Neural progenitor cell (in vitro differentiated cells): Measurements from ENCODE around the gene PMEPA1. TPM values are rescaled to one million over a fixed set of nuclear protein-coding genes. Genes with fewer than 3 reads are reported as not detected.

Source experiments
- DNase-seq: peaks from one replicate; pipeline ENCODE4 v3.0.0-alpha.2; 2016; ENCODE audit warnings: low spot score
- H2AFZ ChIP-seq: fragments of 200-600 bp; sonication (generic); replicated peaks from 2 replicates; pipeline ENCODE4 v1.6.1; 2016; ENCODE audit warnings: antibody characterized with exemption
- H3F3A ChIP-seq: fragments of 200-600 bp; sonication (generic); 2 replicates; pipeline ENCODE4 v1.6.1; 2016; ENCODE audit warnings: antibody characterized with exemption, low read depth
- H3K27ac ChIP-seq: fragments of 200-600 bp; sonication (generic); 2 replicates; pipeline ENCODE4 v1.5.1; 2016; ENCODE audit warnings: mild to moderate bottlenecking
- H3K27me3 ChIP-seq: fragments of 200-600 bp; sonication (generic); 2 replicates; pipeline ENCODE4 v1.6.1; 2016; ENCODE audit warnings: mild to moderate bottlenecking, moderate library complexity
- H3K36me3 ChIP-seq: fragments of 200-600 bp; sonication (generic); 2 replicates; pipeline ENCODE4 v1.5.1; 2016
- H3K4me1 ChIP-seq: fragments of 200-600 bp; sonication (generic); 2 replicates; pipeline ENCODE4 v1.6.1; 2016; ENCODE audit warnings: mixed run types
- H3K4me2 ChIP-seq: fragments of 200-600 bp; sonication (generic); 2 replicates; pipeline ENCODE4 v1.6.1; 2016
- H3K4me3 ChIP-seq: fragments of 200-600 bp; sonication (generic); 2 replicates; pipeline ENCODE4 v1.5.1; 2016
- H3K79me2 ChIP-seq: fragments of 200-600 bp; sonication (generic); 2 replicates; pipeline ENCODE4 v1.6.1; 2016; ENCODE audit warnings: low read depth
- H3K9ac ChIP-seq: fragments of 200-600 bp; sonication (generic); 2 replicates; pipeline ENCODE4 v1.6.1; 2016
- H3K9me3 ChIP-seq: fragments of 200-600 bp; sonication (generic); 2 replicates; pipeline ENCODE4 v1.5.1; 2016; ENCODE audit warnings: low read depth
- H4K20me1 ChIP-seq: fragments of 200-600 bp; sonication (generic); 2 replicates; pipeline ENCODE4 v1.6.1; 2016; ENCODE audit warnings: low read depth
- H3K27ac Mint-ChIP-seq: 3 replicates; pipeline ENCODE4 v1.8.0; 2021; ENCODE audit warnings: mixed read lengths
- H3K27me3 Mint-ChIP-seq: 2 replicates; pipeline ENCODE4 v1.8.0; 2022; ENCODE audit warnings: low read depth, mild to moderate bottlenecking, inconsistent platforms, moderate library complexity, mixed read lengths; ENCODE audit not compliant: insufficient read depth
- H3K36me3 Mint-ChIP-seq: 3 replicates; pipeline ENCODE4 v1.8.0; 2021; ENCODE audit warnings: mixed read lengths
- H3K4me1 Mint-ChIP-seq: 3 replicates; pipeline ENCODE4 v1.8.0; 2021; ENCODE audit warnings: mixed read lengths
- H3K4me3 Mint-ChIP-seq: 3 replicates; pipeline ENCODE4 v1.8.0; 2021; ENCODE audit warnings: mild to moderate bottlenecking, moderate library complexity, mixed read lengths
- H3K9me3 Mint-ChIP-seq: 3 replicates; pipeline ENCODE4 v1.8.0; 2020; ENCODE audit warnings: mixed read lengths
- EZH2 ChIP-seq: fragments of 200-600 bp; sonication (generic); IDR thresholded peaks from 2 replicates; pipeline ENCODE4 v1.6.1; 2017; ENCODE audit warnings: antibody characterized with exemption, mild to moderate bottlenecking, moderate library complexity
- EZH2phosphoT487 ChIP-seq: fragments of 200-600 bp; sonication (generic); IDR thresholded peaks from 2 replicates; pipeline ENCODE4 v1.6.1; 2017; ENCODE audit warnings: antibody characterized with exemption
- total RNA-seq: library from RNA; depleted of rRNA; stranded (reverse); fragments of >200 nt; gene quantifications from 2 replicates; pipeline ENCODE4 v1.2.3, GENCODE V29; 2015; ENCODE audit warnings: low replicate concordance
- TF ChIP-seq, protein P1 (sequence below): fragments of 200-600 bp; sonication (generic); IDR thresholded peaks from 2 replicates; pipeline ENCODE4 v1.5.1; 2017; ENCODE audit warnings: antibody characterized with exemption, mild to moderate bottlenecking

Gene PMEPA1
- total RNA-seq, 1 donor from 2014 or later = 1.7 TPM

DNA sequence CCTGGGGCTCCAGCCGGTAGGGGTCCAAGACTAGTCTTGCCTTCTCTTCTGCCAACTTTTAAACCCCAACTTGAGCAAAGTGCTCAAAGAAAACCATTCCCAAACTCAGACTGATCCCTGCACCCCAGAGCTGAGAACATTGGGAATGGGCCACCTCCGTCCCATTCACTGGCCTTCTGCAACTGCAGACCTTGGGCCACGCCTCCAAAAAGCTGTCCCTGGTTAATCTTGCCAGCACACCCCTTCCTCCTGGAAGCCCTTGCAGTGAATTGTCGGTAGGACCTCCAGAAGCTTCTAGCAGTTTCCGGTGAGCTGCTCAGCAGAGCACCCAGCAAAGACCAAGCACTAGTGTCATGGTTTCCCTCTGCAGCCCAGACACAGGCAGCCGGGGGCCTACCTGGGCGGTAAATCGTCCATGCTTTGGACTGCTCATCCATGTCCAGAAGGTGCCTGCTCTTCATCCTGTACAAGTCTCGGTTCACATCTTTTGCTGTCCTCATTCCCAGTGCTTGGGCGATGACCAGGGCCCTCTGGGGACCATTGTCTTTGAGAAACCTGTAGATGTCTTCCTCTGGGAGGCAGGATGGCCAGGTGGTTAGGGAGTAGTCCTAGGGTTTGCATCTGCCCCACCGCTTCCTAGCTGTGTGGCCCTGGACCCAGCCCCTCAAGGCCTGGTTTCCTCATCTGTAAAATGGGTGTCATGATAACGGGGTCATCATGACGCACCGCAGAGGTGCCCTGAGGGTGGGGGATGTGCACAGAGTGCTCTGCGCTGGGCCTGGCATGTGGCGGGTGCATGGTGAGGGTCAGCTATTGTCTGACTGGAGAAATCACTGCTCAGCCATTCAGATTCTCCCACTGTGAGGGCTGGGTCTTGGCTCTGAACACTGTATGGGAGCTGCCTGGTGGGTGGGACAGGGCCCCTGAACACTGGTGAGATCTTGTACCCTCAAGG, 95.0 kb downstream of the PMEPA1 start:
- DNase-seq = no peak
- no peaks in the 10 kb centered on the region for H3K36me3 Mint-ChIP-seq
- Histone ChIP-seq H3K4me1 (no peaks in the 10 kb centered on the region), H3F3A (no peaks in the 10 kb centered on the region), H3K27me3 (no peaks in the 10 kb centered on the region), H3K9ac (no peak overlapping the region), H3K36me3 (no peaks in the 10 kb centered on the region), H3K27ac (no peak overlapping the region), H3K9me3 (no peaks in the 10 kb centered on the region), H4K20me1 (no peaks in the 10 kb centered on the region), H2AFZ (no peak overlapping the region), H3K79me2 (no peaks in the 10 kb centered on the region), H3K4me2 (no peak overlapping the region), H3K4me3 (no peak overlapping the region)
- H3K4me3 Mint-ChIP-seq = no peak overlapping the region
- no peaks in the 10 kb centered on the region for H3K9me3 Mint-ChIP-seq
- no peak overlapping the region for H3K27ac Mint-ChIP-seq
- peaks cover 9% of the 10 kb centered on the region for H3K4me1 Mint-ChIP-seq
- TF ChIP-seq EZH2phosphoT487 (no peak), EZH2 (no peak)
- TF ChIP-seq, protein P1, sequence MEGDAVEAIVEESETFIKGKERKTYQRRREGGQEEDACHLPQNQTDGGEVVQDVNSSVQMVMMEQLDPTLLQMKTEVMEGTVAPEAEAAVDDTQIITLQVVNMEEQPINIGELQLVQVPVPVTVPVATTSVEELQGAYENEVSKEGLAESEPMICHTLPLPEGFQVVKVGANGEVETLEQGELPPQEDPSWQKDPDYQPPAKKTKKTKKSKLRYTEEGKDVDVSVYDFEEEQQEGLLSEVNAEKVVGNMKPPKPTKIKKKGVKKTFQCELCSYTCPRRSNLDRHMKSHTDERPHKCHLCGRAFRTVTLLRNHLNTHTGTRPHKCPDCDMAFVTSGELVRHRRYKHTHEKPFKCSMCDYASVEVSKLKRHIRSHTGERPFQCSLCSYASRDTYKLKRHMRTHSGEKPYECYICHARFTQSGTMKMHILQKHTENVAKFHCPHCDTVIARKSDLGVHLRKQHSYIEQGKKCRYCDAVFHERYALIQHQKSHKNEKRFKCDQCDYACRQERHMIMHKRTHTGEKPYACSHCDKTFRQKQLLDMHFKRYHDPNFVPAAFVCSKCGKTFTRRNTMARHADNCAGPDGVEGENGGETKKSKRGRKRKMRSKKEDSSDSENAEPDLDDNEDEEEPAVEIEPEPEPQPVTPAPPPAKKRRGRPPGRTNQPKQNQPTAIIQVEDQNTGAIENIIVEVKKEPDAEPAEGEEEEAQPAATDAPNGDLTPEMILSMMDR = no peak
- H3K27me3 Mint-ChIP-seq = peaks cover 3% of the 10 kb centered on the region

DNA sequence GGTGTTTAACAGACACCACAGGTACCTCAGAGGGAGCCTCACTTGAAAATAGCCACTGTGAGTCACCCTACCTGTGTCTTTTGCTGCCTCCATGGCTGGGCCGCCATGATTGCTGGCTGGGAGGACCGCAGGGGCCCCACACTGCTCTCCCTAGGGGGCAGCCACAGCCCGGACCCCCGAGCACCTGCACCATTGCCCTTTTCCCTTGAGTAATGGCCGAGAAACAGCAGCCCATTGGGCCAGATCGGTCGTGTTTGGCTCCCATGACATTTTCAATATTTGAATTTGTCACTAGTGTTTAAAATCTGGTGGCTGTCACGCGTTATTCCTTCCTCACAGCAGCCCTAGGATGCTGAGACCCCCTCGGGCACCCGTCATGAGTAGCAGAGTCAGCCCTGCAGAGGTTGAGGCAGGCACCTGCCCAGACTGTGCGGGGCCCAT, 96.3 kb downstream of the PMEPA1 start:
- no peak for TF ChIP-seq EZH2
- TF ChIP-seq EZH2phosphoT487 = no peak
- TF ChIP-seq, protein P1 = no peak
- Mint-ChIP-seq H3K9me3 (no peaks in the 10 kb centered on the region), H3K36me3 (no peaks in the 10 kb centered on the region), H3K27ac (no peak overlapping the region), H3K27me3 (peaks cover 3% of the 10 kb centered on the region), H3K4me3 (no peak overlapping the region), H3K4me1 (peaks cover 15% of the 10 kb centered on the region)
- Histone ChIP-seq H3K79me2 (no peaks in the 10 kb centered on the region), H3K36me3 (no peaks in the 10 kb centered on the region), H3K4me3 (no peak overlapping the region), H3K27ac (no peak overlapping the region), H3K9me3 (no peaks in the 10 kb centered on the region), H4K20me1 (no peaks in the 10 kb centered on the region), H3K4me1 (no peaks in the 10 kb centered on the region), H3K4me2 (no peak overlapping the region), H3K9ac (no peak overlapping the region), H3K27me3 (no peaks in the 10 kb centered on the region), H2AFZ (no peak overlapping the region), H3F3A (no peaks in the 10 kb centered on the region)
- no peak for DNase-seq

GRCh38 chr20:57612916-57613315, 96.9 kb downstream of the PMEPA1 start:
- Histone ChIP-seq H3K27ac (no peak overlapping the region), H3K4me1 (no peaks in the 10 kb centered on the region), H3K9me3 (no peaks in the 10 kb centered on the region), H3K4me3 (no peak overlapping the region), H3K79me2 (no peaks in the 10 kb centered on the region), H3K36me3 (no peaks in the 10 kb centered on the region), H2AFZ (no peak overlapping the region), H4K20me1 (no peaks in the 10 kb centered on the region), H3F3A (no peaks in the 10 kb centered on the region), H3K27me3 (no peaks in the 10 kb centered on the region), H3K9ac (no peak overlapping the region), H3K4me2 (no peak overlapping the region)
- DNase-seq = no peak
- H3K9me3 Mint-ChIP-seq = no peaks in the 10 kb centered on the region
- no peaks in the 10 kb centered on the region for H3K36me3 Mint-ChIP-seq
- peaks cover 3% of the 10 kb centered on the region for H3K27me3 Mint-ChIP-seq
- no peak overlapping the region for H3K27ac Mint-ChIP-seq
- TF ChIP-seq, protein P1 = no peak
- TF ChIP-seq EZH2 = no peak
- TF ChIP-seq EZH2phosphoT487 = no peak
- H3K4me1 Mint-ChIP-seq = peaks cover 15% of the 10 kb centered on the region
- H3K4me3 Mint-ChIP-seq = no peak overlapping the region
